ENCODE results near the gene ATAT1. TPM values are rescaled to one million over a fixed set of nuclear protein-coding genes. Genes with fewer than 3 reads are reported as not detected.
A peak's percentile ranks its signal among the peaks of the same experiment; 100 is the strongest.

ATAT1 gene
- total and polyA plus RNA-seq, 9 of the 15 experiments (the other 6 are each of a cell fraction or from before 2014, with no cell fraction given), result 0.65 to 5.8 (median 1.6) TPM

DNA sequence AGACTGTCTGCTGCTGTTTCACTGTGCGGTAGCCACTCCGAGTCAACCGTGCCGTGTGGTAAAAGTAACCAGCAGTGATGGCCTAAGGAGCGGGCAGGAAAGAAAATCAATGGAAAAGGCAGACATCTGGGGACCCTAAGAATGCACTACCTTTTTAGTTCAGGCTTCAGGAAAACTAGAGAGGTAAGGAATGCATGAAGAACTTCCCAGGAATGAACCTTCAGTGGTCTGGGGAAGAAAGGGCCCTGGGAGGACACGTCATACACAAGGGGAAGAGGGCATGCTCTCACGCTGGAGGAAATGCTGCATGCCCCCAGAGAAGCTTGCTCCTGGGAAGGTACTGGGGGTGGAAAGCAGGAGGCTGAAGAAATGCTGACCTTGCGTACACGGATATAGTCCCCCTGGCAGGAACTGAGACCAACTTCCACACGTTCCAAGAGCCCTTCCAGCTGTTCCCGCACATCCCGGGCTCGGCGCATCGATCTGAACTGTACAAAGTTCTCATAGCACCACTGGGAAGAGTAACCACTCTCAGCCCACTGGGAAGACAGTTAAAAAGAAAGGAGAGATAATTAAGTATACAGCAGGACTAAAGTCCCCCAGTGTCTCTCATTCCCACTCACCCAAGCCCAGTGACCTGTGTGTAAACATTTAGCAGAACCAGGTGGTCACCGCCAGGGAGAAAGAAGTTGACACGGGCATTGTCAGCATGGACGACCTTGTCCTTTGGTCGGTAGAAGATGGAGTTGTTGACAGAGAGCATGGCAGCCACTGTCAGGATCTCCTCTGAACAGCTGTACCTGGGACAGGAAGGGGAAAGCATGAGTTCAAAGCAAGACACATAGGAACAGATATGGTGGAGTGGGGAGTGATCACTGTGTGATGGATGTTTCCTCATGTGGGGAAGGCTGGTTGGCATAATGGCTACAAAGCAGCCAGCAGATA lies 28.4 kb downstream of the ATAT1 start:
- intact Hi-C loops (cut with micrococcal nuclease) (no loop called here), in situ Hi-C loops (cut with MboI) (no loop called here)
- H2AFZ ChIP-seq (ENCODE audit: low read depth, low read length), result no peak overlapping the region
- H4K20me1 ChIP-seq (replicated peaks; ENCODE audit: control insufficient read depth, insufficient read depth, low read length), result no peaks in the 10 kb centered on the region
- no peak overlapping the region for H3K4me2 ChIP-seq (ENCODE audit: insufficient read depth, low read length)
- no peak for DNase-seq (ENCODE audit: extremely low read depth in 1 of 4, low spot score in 3 of 4)
- CTCF ChIA-PET (ENCODE audit: low intra/inter-chr PET ratio), result no interaction called here
- H3K9me1 ChIP-seq (ENCODE audit: control insufficient read depth, insufficient read depth, low read length), result no peaks in the 10 kb centered on the region
- peak; percentile 74 for TF ChIP-seq MAFK (IDR thresholded peaks at IDR 0.05; ENCODE audit: low read length)
- TF ChIP-seq ZNF316 (IDR thresholded peaks at IDR 0.05), result peak; percentile 74
- peak; percentile 52 for TF ChIP-seq C11orf30 (IDR thresholded peaks at IDR 0.05; ENCODE audit: low read depth)
- TF ChIP-seq, protein P1, sequence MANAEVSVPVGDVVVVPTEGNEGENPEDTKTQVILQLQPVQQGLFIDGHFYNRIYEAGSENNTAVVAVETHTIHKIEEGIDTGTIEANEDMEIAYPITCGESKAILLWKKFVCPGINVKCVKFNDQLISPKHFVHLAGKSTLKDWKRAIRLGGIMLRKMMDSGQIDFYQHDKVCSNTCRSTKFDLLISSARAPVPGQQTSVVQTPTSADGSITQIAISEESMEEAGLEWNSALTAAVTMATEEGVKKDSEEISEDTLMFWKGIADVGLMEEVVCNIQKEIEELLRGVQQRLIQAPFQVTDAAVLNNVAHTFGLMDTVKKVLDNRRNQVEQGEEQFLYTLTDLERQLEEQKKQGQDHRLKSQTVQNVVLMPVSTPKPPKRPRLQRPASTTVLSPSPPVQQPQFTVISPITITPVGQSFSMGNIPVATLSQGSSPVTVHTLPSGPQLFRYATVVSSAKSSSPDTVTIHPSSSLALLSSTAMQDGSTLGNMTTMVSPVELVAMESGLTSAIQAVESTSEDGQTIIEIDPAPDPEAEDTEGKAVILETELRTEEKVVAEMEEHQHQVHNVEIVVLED (CRISPR knock-in tag; IDR thresholded peaks at IDR 0.05), result no peak
- TF ChIP-seq MAFF (IDR thresholded peaks at IDR 0.05; ENCODE audit: low read length), result peak; percentile 68
- peak; percentile 56 for TF ChIP-seq MAFG (tag; conservative IDR thresholded peaks at IDR 0.05)
- TF ChIP-seq, protein P2, sequence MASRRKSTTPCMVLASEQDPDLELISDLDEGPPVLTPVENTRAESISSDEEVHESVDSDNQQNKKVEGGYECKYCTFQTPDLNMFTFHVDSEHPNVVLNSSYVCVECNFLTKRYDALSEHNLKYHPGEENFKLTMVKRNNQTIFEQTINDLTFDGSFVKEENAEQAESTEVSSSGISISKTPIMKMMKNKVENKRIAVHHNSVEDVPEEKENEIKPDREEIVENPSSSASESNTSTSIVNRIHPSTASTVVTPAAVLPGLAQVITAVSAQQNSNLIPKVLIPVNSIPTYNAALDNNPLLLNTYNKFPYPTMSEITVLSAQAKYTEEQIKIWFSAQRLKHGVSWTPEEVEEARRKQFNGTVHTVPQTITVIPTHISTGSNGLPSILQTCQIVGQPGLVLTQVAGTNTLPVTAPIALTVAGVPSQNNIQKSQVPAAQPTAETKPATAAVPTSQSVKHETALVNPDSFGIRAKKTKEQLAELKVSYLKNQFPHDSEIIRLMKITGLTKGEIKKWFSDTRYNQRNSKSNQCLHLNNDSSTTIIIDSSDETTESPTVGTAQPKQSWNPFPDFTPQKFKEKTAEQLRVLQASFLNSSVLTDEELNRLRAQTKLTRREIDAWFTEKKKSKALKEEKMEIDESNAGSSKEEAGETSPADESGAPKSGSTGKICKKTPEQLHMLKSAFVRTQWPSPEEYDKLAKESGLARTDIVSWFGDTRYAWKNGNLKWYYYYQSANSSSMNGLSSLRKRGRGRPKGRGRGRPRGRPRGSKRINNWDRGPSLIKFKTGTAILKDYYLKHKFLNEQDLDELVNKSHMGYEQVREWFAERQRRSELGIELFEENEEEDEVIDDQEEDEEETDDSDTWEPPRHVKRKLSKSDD (conservative IDR thresholded peaks at IDR 0.05; ENCODE audit: low read length), result no peak
- TF ChIP-seq, protein P3, sequence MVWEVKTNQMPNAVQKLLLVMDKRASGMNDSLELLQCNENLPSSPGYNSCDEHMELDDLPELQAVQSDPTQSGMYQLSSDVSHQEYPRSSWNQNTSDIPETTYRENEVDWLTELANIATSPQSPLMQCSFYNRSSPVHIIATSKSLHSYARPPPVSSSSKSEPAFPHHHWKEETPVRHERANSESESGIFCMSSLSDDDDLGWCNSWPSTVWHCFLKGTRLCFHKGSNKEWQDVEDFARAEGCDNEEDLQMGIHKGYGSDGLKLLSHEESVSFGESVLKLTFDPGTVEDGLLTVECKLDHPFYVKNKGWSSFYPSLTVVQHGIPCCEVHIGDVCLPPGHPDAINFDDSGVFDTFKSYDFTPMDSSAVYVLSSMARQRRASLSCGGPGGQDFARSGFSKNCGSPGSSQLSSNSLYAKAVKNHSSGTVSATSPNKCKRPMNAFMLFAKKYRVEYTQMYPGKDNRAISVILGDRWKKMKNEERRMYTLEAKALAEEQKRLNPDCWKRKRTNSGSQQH (CRISPR knock-in tag; IDR thresholded peaks at IDR 0.05), result no peak
- no peak for FAIRE-seq
- no peaks in the 10 kb centered on the region; a peak in 1 of 5 replicates for H3K4me1 ChIP-seq (replicated peaks in 1 of 2; ENCODE audit: control insufficient read depth in 2 of 2, insufficient read depth in 2 of 2, low read length in 2 of 2)
- peaks cover 92% of the 10 kb centered on the region for H3K36me3 ChIP-seq (ENCODE audit: control insufficient read depth, insufficient read depth, low read length)
- POLR2A ChIA-PET, result interaction anchor here (1.0 to 2.6 kb wide), 4 partner anchors 12 to 62 kb away, joined by 3 to 9 read pairs (median 4); partner anchors contain the start of genes MDC1 and NRM
- H3K4me3 ChIP-seq, result no peak overlapping the region
- ATAC-seq, result no peak
- H3K9me3 ChIP-seq (replicated peaks; ENCODE audit: control insufficient read depth, insufficient read depth, low read depth, low read length), result no peaks in the 10 kb centered on the region
- 90% methylated on average over 19 of the region's 19 CpGs for WGBS (ENCODE audit: insufficient coverage, low coverage, missing lambda C conversion rate)
- H3K79me2 ChIP-seq (ENCODE audit: control insufficient read depth, insufficient read depth, low read length), result no peaks in the 10 kb centered on the region
- no peaks in the 10 kb centered on the region for H3K27me3 ChIP-seq (ENCODE audit: control insufficient read depth in 2 of 2, insufficient read depth in 2 of 2, low read length in 2 of 2)
- BruUV-seq (replicated peaks), result no TSS peak
- H3K9ac ChIP-seq (ENCODE audit: insufficient read depth in 1 of 2, low read depth in 2 of 2, low read length in 2 of 2), result no peak overlapping the region
- H3K27ac ChIP-seq (ENCODE audit: extremely low read depth, low read depth, low read length), result no peak overlapping the region

All from K562 (cell line).